Parathyroid adenoma (tissue), 2 donors: ENCODE data around the gene ZNRD2.

Experiments used
- H2AFZ ChIP-seq: fragments of 300-600 bp; sonication (generic); one replicate; pipeline ENCODE4 v1.7.0; 2017; ENCODE audit warnings: antibody characterized with exemption, mild to moderate bottlenecking
- H3K27ac ChIP-seq: fragments of 300-600 bp; sonication (generic); one replicate; pipeline ENCODE4 v1.7.0; 2017
- H3K27me3 ChIP-seq: fragments of 300-600 bp; sonication (generic); one replicate; pipeline ENCODE4 v1.7.0; 2017; ENCODE audit warnings: low read length; ENCODE audit not compliant: control insufficient read depth, insufficient read depth
- H3K36me3 ChIP-seq: fragments of 300-600 bp; sonication (generic); one replicate; pipeline ENCODE4 v1.7.0; 2017; ENCODE audit warnings: low read length; ENCODE audit not compliant: control insufficient read depth, insufficient read depth
- H3K4me1 ChIP-seq: fragments of 300-600 bp; sonication (generic); one replicate; pipeline ENCODE4 v1.7.0; 2017; ENCODE audit warnings: control low read depth
- H3K4me2 ChIP-seq: fragments of 300-600 bp; sonication (generic); one replicate; pipeline ENCODE4 v1.7.0; 2017; ENCODE audit warnings: low read length
- H3K4me3 ChIP-seq: fragments of 300-600 bp; sonication (generic); one replicate; pipeline ENCODE4 v1.7.0; 2017; ENCODE audit warnings: low read depth, low read length
- H3K79me2 ChIP-seq: fragments of 300-600 bp; sonication (generic); one replicate; pipeline ENCODE4 v1.7.0; 2017; ENCODE audit warnings: control low read depth
- H3K9ac ChIP-seq: fragments of 300-600 bp; sonication (generic); one replicate; pipeline ENCODE4 v1.7.0; 2017; ENCODE audit warnings: mild to moderate bottlenecking
- H3K9me3 ChIP-seq: fragments of 300-600 bp; sonication (generic); one replicate; pipeline ENCODE4 v1.7.0; 2017; ENCODE audit warnings: low read length; ENCODE audit not compliant: control insufficient read depth
- TF ChIP-seq, protein P1 (sequence below): fragments of 300-600 bp; sonication (generic); IDR thresholded peaks from one replicate; pipeline ENCODE4 v1.7.0; 2017; ENCODE audit warnings: antibody characterized with exemption, mild to moderate bottlenecking
- donor health status: primary hyperparathyroidism.

The ZNRD2 gene

DNA sequence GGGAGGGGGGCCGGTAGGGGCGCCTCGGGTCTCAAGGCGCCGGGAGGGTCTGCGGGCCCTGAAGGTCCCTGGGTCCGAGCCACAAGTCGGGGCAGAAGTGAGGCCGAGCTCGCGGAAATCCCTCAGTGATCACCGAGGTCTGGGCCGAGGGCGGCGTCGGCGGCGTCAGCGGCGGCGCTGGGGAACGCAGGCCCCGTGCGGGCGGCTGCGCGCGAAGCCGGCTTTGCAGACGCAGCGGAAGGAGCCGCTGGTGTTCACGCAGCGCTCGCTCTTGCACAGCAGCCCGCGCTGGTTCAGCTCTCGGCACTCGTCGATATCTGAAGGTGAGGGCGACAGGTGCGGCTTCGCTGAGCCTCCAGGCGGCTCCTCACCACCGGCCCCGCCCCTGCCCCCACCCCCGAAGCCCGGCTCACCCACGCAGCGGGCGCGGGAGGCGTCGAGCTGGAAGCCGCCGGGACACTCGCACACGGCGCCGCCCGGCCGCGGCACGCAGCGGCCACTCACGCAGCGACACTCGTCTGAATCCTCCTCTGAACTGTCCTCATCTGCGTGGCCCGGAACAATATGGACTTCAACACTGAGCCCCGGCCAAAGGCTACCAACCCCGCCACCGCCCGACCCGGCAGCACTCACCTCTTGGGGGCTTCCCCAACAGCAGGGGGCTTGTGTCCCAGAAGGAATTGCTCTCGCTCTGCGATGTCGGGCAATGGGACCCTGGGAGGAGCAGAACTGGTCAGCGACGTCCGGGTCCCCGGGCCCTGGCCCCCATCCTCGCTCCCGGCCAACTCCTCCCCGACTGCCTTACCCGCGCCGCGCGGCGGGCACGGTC is 31.1 kb upstream of the ZNRD2 start:
- Histone ChIP-seq H3K36me3 (no peaks in the 10 kb centered on the region), H3K4me3 (peak overlapping the region; percentile 57), H3K4me2 (peak overlapping the region; percentile 73), H3K9me3 (no peaks in the 10 kb centered on the region), H2AFZ (no peak overlapping the region), H3K27me3 (no peaks in the 10 kb centered on the region), H3K9ac (no peak overlapping the region), H3K4me1 (no peaks in the 10 kb centered on the region), H3K27ac (peak overlapping the region; percentile 45), H3K79me2 (no peaks in the 10 kb centered on the region)
- TF ChIP-seq, protein P1, sequence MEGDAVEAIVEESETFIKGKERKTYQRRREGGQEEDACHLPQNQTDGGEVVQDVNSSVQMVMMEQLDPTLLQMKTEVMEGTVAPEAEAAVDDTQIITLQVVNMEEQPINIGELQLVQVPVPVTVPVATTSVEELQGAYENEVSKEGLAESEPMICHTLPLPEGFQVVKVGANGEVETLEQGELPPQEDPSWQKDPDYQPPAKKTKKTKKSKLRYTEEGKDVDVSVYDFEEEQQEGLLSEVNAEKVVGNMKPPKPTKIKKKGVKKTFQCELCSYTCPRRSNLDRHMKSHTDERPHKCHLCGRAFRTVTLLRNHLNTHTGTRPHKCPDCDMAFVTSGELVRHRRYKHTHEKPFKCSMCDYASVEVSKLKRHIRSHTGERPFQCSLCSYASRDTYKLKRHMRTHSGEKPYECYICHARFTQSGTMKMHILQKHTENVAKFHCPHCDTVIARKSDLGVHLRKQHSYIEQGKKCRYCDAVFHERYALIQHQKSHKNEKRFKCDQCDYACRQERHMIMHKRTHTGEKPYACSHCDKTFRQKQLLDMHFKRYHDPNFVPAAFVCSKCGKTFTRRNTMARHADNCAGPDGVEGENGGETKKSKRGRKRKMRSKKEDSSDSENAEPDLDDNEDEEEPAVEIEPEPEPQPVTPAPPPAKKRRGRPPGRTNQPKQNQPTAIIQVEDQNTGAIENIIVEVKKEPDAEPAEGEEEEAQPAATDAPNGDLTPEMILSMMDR: no peak

DNA sequence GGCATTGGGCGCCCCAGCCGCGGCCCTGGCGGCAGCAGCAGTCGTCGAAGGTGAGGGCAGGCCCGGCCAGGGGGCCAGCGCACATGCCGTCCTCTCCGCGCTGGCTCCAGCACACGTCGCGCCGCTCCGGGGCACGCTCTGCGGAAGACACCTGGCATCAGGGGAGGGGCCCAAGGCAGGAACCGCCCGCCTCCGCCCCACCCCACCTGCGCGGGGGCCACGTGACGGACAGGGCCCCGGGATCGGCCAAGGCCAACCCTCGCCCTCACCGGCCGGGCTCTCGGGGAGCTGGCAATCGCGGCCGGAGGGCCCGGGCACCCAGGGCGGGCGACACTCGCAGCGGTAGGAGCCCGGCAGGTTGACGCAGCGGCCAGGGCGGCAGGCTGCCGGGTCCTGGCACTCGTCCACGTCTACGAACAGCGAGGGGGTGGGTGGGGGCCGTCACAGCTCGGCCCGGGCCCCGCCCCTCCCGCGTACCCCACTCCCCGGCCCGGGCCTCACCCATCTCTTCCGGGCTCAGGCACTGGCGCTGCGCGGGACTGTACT is 30.5 kb upstream of the ZNRD2 start:
- H3K36me3 ChIP-seq: no peaks in the 10 kb centered on the region
- H3K4me3 ChIP-seq: peak overlapping the region; percentile 57
- peak overlapping the region; percentile 73 for H3K4me2 ChIP-seq
- no peak overlapping the region for H3K9ac ChIP-seq
- H3K27ac ChIP-seq: peak overlapping the region; percentile 45
- H3K4me1 ChIP-seq: no peaks in the 10 kb centered on the region
- TF ChIP-seq, protein P1: no peak
- no peaks in the 10 kb centered on the region for H3K27me3 ChIP-seq
- no peaks in the 10 kb centered on the region for H3K9me3 ChIP-seq
- H3K79me2 ChIP-seq: no peaks in the 10 kb centered on the region
- H2AFZ ChIP-seq: no peak overlapping the region

DNA sequence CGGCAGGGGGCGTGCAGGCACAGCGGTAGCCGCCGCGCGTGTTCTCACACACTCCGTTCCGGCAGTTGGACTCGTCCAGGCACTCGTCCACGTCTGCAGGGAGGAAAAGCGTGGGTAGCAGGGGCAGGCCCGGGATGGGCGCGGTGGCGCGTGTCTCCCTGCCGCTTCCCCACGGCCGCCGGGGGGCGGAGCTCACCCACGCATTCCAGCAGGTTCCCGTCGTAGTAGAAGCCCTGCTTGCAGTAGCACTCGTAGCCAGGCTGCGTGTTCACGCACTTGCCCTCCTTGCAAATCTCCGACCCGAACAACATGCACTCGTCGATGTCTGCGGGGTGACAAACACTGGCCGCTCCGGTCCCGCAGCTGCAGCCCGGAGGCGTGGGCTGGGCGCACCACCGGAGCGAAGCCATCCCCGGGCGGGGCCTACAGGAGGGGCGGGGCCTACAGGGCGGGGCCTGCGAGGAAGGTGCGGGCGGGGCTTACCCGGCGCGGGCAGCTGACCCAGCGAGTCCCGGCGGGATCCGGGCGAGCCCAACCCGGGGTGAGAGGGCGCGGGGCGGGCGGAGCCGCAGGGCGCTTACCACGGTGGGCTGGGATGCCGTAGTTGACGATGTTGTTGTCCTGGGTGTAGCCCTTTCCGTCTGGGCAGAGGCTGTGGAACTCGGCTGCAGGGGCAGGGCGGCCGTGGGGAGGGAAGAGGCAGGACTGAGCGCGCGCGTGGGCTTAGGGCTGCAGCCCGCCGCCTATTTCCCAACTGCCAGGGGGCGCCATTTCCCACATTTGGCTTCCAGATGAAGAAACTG is 29.8 kb upstream of the ZNRD2 start:
- H3K36me3 ChIP-seq: no peaks in the 10 kb centered on the region
- peak overlapping the region; percentile 49 for H3K27ac ChIP-seq
- no peaks in the 10 kb centered on the region for H3K79me2 ChIP-seq
- peak overlapping the region; percentile 42 for H2AFZ ChIP-seq
- no peaks in the 10 kb centered on the region for H3K4me1 ChIP-seq
- H3K4me3 ChIP-seq: peak overlapping the region; percentile 57
- H3K9me3 ChIP-seq: no peaks in the 10 kb centered on the region
- H3K4me2 ChIP-seq: peak overlapping the region; percentile 73
- no peak overlapping the region for H3K9ac ChIP-seq
- TF ChIP-seq, protein P1: peak; percentile 47
- H3K27me3 ChIP-seq: no peaks in the 10 kb centered on the region

DNA sequence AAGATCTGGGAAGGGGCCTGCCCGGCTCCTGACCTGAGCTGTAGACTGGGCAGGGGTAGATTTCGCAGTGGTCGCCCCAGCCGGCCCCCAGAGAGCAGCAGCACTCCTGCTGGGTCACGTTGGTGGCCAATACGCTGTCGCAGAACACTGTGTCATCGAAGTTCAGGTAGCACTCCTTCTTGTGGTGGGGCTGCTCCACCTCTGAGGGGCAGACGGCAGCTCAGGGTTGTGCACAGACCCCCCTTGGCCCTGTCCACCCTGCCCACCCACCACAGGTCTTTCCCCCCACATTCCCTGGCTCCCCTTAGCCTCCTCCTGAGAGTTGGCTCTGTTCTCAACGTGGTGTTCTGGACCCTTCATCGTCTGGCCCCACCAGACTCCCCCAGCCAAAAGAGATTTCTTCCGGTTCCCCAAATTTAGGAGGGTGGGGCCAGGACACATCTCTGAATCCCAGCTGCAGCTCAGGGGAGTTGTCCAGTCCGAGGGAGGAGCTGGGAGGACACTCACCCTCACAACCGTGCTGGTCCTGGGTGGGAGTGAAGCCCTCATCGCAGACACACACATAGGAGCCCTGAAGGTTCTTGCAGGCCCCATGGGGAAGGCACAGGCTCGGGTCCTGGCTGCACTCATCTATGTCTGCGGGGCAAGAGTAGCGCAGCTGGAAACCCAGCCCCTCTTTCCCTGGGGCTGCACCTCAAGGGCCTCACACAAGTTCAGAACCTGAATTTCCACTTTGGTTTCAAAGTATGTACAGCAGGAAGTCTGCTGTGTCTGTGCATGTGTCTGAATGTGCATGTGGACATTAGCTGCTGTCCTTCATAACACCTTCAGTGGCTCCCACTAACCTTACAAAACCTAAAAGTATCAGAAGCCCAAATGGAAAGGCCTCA is 28.9 kb upstream of the ZNRD2 start:
- H3K36me3 ChIP-seq: no peaks in the 10 kb centered on the region
- TF ChIP-seq, protein P1: no peak
- H3K27ac ChIP-seq: peak overlapping the region; percentile 49
- no peaks in the 10 kb centered on the region for H3K79me2 ChIP-seq
- H3K9ac ChIP-seq: no peak overlapping the region
- H3K4me3 ChIP-seq: no peak overlapping the region
- H3K4me2 ChIP-seq: peak overlapping the region; percentile 73
- H3K4me1 ChIP-seq: no peaks in the 10 kb centered on the region
- no peak overlapping the region for H2AFZ ChIP-seq
- H3K27me3 ChIP-seq: no peaks in the 10 kb centered on the region
- no peaks in the 10 kb centered on the region for H3K9me3 ChIP-seq
